NK-92 treated with Interleukin-12 subunit alpha and Interleukin-12 subunit beta, amount 100 ng/mL, for 24 hours (cell line): ENCODE measurements around the gene SPATA32.
"Not testable (repeated sequence)": the region's sequence is repeated elsewhere in the genome, so short reads cannot be mapped to it uniquely, and the experiment has no call there.

Experiments used
- DNase-seq: peaks from one replicate; lab custom pipeline; 2025; lab: John Stamatoyannopoulos, UW

The SPATA32 gene

GRCh38 chr17:45261577-45262515 lies at the start of gene SPATA32:
Gene SPATA32 (minus strand): TSS chr17:45262094. CDS start chr17:45262016, 78 bp downstream.
- peak; percentile 29 for DNase-seq

- no peak for DNase-seq
Observed at GRCh38 chr17:45311401-45311759, 49.5 kb upstream of the SPATA32 start.

GRCh38 chr17:45310380-45311324 lies 48.8 kb upstream of the SPATA32 start:
- no peak for DNase-seq

- no peak for DNase-seq
Observed at GRCh38 chr17:45309400-45309799, 47.5 kb upstream of the SPATA32 start.

GRCh38 chr17:45308840-45309239 lies 46.9 kb upstream of the SPATA32 start:
- no peak for DNase-seq

GRCh38 chr17:45308016-45308365 lies 46.1 kb upstream of the SPATA32 start:
- DNase-seq: no peak

GRCh38 chr17:45307290-45308015 lies 45.6 kb upstream of the SPATA32 start:
- DNase-seq: no peak

- no peak for DNase-seq
Observed at GRCh38 chr17:45306623-45307022, 44.7 kb upstream of the SPATA32 start.

GRCh38 chr17:45306094-45306493 lies 44.2 kb upstream of the SPATA32 start:
- no peak for DNase-seq

- DNase-seq: no peak
Observed at GRCh38 chr17:45305530-45306087, 43.7 kb upstream of the SPATA32 start.

GRCh38 chr17:45302649-45303173 lies 40.8 kb upstream of the SPATA32 start:
- no peak for DNase-seq

- DNase-seq: not testable (repeated sequence)
Observed at GRCh38 chr17:45302220-45302619, 40.3 kb upstream of the SPATA32 start.

- no peak for DNase-seq
Observed at GRCh38 chr17:45301674-45302073, 39.8 kb upstream of the SPATA32 start.

GRCh38 chr17:45300060-45300751 lies 38.3 kb upstream of the SPATA32 start:
- DNase-seq: no peak

GRCh38 chr17:45299361-45299760 lies 37.5 kb upstream of the SPATA32 start:
- DNase-seq: no peak

GRCh38 chr17:45298546-45299285 lies 36.8 kb upstream of the SPATA32 start:
- DNase-seq: no peak

GRCh38 chr17:45296833-45297124 lies 34.9 kb upstream of the SPATA32 start:
- DNase-seq: no peak

- DNase-seq: no peak
Observed at GRCh38 chr17:45296003-45296832, 34.3 kb upstream of the SPATA32 start.

GRCh38 chr17:45294506-45294905 lies 32.6 kb upstream of the SPATA32 start:
- DNase-seq: no peak
